Activated T-helper 1 cell treated with anti-CD3 and anti-CD28 coated beads, Interleukin-2, amount 50 U/mL, for 16 hours (primary cell): ENCODE results near the gene NPHS2.

Experiments used
- DNase-seq, 2 donors: peaks; one replicate each; pipeline ENCODE4 v3.0.0-alpha.2; 2020; ENCODE audit warnings: low read depth in 1 of 2, low spot score in 1 of 2

Gene NPHS2

DNA sequence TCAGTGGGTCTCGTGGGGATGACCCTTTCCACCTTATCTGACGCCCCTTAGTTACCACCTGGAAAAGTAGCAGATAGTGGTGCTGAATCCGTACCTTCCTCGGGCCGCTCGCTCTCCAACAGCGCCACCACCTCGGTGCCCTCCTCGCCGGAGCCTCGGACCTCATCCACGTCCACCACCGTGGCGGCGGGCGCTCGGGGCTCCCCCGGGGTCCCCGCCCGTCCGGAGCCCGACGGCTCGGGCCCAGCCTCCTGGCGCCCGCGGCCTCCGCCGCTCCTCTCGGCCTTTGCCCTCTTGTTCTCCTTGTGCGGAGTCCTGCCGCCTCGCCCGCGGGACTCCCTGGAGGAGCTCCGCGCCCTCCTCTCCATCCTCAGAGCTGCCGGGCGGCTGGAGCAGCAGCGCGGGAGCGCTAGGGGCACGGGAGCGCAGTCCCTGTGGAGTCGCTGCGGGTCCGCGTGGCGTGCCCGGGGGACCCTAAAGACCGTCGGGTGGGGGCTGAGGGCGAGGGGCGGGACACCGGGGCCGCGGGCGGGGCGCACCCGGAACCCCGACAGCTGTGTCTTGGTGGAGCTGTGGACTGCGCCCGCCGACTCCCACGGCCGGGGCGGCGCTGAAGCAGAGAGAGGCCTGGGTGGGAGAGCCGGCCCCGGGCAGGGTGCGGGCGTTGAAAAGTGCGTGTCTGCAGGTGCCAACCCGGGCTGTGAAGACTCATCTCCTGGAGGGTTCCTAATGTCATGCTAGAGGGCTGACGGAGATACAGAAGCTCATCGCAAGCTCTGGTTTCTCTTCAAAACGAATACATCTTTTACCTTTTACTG lies at the start of gene NPHS2:
NPHS2 (minus strand) TSS at position 452 of the 818 bp plus-strand sequence; CDS start at position 368, 84 bp downstream.
- no peak for DNase-seq

DNA sequence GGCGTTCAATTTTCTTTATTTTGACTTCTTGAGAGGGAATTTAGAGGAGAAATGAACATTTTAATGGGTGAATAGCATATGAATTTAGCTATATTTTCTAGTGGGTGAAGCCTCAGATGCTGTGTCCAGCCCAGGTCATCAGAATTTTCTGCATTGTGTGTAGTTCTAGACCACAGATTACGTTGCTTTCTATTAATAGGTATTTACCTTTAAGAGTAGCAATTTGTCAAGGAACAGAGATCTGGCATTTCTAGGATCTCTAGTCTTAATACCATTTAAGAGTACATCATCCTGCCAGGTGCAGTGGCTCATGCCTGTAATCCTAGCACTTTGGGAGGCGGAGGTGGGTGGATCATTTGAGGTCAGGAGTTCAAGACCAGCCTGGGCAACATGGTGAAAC lies 36.6 kb upstream of the NPHS2 start:
- DNase-seq, result no peak

DNA sequence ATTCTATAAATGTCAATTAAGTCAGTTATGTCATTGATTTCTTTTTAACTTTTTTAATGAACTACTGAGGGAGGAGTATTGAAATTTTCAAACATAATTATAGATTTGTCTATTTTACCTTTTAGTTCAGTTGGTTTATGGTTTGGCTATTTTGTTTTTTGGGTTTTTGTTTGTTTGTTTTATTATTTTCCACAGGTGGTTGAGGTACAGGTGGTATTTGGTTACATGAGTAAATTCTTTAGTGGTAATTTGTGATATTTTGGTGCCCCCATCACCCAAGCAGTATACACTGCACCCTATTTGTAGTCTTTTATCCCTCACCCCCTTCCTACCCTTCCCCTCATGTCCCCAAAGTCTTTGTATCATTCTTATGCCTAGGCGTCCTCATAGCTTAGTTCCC lies 25.3 kb upstream of the NPHS2 start:
- DNase-seq, result no peak

DNA sequence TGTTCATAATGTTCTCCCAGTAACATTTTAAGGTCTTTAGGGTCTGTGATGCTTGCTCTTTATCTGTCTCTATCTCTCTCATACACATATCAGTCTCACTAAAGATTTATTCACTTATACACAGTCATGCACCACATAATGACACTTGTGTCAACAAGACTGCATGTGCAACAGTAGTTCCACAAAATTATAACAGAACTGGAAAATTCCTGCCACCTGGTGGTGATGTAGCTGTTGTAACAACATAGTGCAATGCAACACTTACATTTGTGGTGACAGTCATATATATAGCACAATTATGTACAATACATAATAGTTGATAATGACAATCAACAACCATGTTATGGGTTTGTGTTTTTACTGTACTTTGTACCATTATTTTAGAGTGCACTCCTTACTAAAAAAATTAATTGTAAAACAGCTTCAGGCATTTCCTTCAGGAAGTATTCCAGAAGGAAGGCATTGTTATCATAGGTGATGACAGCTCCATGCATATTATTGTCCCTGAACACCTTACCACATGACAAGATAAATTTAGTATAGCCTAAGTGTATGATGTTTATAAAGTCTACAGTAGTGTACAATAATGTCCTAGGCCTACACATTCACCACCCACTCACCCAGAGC lies 24.0 kb upstream of the NPHS2 start:
- no peak for DNase-seq

DNA sequence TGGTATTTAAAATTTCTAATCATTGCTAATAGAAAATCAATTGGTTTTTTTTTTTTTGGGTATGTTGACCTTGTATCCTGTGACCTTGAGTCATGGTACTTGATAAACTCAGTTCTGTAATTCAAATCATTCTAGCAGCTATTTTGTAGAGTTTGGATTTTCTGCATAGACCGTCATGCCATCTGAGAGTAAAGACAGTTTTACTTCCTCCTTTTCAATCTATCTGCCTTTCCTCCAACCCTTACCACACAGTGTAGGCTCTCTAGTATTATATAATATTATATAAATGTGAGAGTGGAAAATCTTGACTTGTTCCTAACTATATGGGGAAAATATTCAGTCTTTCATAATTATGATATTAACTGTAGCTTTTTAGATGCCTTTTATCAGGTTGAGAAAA lies 22.9 kb upstream of the NPHS2 start:
- DNase-seq, result no peak

DNA sequence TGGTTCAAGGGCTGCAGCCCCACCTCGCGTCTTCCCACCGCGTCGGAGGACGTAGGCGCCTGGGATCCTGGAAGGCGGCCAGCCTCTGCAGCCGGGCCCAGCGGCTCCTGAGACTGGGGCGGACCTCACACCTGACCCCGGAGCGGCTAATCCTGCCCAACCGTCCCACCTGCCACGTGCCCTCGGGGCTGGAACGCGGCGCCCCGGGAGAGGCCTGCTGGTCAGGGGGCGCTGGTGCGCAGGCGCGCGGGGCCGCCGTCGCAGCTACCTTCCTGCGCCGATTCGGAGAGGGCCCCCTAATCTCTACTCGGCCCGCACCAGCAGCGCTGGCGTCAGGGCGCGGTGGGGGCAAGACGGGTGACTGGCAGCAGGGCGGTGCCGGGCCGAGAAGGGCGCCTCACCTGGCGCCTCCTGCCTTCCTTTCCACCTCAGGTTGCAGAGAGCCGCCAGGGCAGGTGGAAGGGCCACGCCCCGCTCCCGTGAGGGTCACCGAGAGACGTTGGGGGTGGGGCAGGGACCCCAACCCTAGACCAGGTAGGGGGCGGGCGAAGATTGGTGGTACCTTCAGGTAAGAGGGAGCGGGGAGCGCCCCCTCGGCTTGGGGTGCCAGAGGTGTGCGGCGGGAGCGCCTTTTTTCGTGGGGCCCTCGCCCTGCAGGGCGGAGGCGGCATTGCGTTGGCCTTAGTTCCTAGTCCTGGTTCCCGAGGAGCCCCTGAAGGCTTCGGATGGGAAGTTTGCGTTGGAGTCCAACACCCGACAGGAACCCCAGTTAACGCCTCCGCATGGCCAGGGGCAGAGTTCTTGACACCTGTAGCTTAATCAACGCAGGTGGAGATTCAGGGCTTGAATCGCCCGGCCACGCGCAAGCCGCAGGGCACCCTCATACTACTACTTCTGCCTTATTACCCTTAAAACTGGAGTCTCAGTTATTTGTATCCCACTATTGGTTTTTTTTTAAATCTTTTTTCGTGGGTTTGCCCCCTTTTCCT lies 16.1 kb upstream of the NPHS2 start, which contains the start of gene TDRD5:
TDRD5 (plus strand) TSS at position 241 of the 989 bp plus-strand sequence. CDS start 784 bp downstream, outside the sequence.
- DNase-seq, result no peak

DNA sequence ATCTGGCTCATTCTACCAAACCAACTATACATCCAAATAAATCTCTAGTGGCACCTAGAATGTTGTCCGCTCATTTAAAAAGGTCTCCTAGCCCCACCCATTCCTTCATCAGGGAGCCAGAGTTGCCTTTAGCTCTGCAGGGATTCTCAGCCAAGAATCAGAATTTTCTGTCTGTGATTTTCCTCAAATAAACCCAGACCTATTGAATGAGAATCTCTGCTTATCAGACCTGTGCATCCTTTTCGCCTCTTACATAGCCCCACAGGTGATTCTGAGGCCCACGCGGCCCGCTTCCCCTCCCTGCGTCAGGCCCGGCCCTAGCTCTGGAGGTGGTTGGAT lies 15.5 kb upstream of the NPHS2 start:
- no peak for DNase-seq

DNA sequence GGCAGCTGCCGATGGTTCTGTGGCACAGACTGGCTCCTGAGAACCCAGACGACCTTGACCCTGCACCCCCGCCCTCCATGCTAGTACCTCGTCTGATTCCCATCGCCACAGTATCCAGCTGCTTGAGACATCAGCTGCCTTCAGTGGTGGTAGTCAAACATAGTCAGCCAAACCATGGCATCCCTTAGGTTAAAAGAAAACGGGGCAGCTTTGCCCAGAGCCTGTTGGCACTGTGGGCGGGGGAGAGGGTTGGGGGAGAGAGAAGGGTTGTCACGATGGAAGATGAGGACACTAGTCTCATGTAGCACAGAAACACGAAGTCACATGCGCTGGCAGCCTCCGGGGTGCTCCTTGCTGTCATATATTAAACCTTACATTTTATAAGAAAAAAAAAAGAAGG lies 14.9 kb upstream of the NPHS2 start:
- no peak for DNase-seq

DNA sequence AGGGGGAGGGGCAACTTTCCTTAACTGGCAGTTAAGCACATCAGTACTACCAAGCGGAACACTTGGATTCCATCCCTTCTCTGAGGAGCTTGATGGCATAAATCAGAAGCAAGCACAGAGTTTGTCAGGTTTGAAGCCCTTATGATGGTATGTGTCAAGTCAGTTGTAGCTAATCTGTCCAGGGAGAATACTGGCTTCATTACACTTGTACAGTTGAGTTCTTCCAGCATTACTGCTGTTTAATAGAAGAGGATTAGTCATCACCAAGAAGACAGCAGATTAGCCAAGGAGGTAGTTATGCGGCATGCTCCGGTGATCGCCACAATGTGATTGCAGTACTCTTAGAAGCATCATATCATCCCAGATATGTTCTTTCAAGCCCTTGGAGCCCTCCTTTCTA lies 13.8 kb upstream of the NPHS2 start:
- DNase-seq, result no peak

DNA sequence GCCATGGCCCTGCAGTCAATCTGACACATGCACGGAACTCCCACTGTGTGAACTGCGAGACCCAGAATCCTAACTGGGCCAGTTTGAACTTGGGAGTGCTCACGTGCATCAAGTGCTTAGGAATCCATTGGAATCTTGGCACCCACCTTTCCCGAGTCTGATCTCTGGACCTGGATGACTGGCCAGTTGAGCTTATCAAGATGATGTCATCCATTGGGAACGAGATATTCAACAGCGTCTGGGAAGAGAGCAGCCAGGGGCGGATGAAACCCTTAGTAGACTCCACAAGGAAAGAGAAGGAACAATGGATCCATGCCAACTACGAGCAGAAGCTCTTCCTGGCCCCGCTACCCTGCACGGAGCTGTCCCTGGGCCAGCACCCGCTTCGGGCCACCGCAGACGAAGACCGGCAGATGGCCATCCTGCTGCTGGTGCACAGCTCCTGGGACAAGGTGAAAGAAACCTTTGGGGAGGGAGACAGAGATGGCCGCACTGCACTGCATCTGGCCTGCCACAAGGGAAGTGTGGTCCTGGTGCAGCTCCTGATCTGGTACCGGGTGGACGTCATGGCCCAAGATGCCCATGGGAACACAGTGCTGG lies 12.8 kb upstream of the NPHS2 start:
- no peak for DNase-seq

DNA sequence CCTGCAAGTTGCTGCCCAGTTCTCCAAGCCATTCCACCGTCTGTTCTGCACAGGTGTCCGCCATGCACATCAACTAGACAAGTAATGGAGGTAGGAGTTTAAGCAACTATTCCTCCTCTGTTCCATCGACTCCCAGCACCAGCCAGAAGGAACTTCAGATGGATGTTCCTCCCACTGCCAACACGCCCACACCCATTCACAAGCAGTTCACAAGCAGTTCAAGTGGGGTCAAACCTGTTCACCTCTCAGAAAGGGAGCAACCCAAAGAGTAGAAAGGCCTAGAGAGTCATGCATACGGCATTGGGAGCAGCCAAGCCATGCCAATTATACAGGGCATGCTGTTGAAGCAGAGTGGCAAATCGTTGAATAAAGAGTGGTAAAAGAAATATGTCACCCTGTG lies 11.6 kb upstream of the NPHS2 start:
- no peak for DNase-seq

DNA sequence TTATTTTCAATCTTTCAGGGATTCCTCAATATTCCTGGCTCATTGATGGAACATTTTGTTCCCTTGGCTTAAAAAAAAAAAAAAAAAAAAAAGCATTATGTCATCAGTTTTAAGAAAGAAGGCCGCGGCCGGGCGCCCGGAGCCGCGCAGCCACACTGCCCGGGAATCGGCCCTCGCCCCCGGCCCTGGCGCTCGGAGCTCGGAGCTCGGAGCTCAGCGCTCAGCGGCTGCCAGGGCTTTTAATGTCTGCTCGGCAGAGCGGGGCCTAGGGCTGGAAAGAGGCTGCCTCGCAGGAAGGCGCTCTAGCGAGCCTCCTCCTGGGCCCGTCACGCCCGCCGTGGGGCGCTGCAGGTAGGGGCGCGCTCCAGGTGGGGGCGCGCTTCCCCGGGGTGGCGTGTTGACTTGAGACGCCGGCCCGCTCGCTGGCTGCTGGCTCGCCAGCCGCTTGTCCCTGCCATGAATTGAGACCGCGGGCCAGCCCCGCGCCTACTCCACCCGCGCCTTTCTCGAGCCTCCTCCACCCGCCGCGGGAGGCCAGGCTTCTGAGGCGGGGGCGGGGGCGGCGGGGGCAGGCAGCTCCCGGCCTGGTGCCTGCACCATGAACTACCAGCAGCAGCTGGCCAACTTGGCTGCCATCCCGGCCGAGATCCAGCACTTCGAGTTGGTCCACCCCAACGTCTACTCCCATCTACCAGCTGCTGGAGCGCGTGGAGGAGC lies 10.5 kb upstream of the NPHS2 start:
- no peak for DNase-seq

DNA sequence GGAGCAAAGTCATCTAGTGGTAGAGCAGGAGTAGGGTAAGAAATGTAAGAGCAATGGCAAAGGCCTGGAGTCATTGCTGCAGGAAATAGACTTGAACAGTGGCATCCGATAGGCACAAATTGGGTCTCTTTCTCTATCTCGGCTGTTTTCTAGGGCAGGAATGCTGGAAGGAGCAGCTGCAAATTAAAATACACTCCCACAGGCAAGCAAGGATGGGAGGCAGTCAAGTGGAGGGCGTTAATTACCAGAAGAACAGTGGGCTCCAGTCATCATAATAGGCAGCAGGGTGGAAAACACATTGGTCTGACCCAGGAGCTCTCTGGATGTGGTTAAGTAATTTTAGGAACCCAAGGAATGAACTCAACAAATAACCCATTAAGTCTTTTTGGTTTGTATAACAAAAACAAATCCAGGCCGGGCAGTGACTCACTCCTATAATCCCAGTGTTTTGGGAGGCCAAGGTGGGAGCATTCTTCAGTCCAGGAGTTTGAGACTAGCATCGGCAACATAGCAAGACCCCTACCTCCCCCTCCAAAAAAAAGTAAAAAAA lies 8.1 kb upstream of the NPHS2 start:
- DNase-seq, result no peak

DNA sequence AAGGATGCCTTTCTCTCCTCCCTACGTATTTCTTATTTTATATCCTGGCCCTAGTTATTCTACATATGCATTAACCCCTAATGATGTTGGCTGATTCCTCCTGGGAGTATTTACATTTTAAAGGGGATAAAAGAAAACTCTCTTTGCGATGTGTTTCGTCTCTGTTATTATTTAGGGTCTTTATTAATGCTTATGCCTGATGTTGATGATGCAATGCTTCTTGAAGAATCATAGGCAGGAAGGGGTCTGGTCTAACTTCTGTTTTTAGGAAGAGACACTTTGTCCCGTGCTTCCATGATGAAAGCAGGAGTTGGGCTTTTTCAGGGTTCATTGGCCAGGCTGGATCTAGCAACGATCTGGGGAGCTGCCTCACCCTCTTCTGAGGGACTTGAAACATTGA lies 761 bp upstream of the NPHS2 start:
- no peak for DNase-seq

DNA sequence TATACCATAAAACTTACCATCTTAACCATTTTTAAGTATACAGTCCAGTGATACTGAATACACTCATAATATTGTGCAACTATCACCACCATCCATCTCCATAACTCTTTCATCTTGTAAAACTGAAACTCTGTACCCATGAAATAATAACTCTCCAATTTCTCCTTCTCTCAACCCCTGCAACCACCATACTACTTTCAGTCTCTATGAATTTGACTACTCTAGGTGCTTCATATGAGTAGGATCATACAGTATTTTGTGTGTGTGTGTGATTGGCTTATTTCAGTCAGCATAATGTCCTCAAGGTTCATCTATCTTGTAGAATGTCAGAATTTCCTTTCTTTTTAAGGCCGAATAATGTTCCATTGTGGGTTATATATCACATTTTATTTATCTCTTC lies 17.7 kb downstream of the NPHS2 start:
- no peak for DNase-seq

DNA sequence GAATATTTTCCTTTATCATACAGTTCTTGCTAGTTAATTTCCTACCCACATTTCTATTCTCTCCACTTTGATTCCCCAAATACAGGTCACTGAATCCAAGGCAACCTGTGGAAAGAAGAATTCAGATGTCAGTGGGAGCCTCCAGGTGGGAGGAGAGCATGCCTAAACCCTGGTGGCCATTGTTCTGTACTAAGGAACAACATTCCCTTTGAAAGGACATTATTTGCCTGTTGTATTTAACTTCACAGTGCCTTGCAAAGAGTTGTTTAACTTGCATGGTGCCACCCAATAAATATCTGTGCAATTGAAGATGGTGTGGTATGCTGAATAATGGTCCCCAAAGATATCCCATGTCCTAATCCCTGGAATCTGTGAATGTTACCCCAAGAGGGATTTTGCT lies 21.3 kb downstream of the NPHS2 start:
- no peak for DNase-seq

DNA sequence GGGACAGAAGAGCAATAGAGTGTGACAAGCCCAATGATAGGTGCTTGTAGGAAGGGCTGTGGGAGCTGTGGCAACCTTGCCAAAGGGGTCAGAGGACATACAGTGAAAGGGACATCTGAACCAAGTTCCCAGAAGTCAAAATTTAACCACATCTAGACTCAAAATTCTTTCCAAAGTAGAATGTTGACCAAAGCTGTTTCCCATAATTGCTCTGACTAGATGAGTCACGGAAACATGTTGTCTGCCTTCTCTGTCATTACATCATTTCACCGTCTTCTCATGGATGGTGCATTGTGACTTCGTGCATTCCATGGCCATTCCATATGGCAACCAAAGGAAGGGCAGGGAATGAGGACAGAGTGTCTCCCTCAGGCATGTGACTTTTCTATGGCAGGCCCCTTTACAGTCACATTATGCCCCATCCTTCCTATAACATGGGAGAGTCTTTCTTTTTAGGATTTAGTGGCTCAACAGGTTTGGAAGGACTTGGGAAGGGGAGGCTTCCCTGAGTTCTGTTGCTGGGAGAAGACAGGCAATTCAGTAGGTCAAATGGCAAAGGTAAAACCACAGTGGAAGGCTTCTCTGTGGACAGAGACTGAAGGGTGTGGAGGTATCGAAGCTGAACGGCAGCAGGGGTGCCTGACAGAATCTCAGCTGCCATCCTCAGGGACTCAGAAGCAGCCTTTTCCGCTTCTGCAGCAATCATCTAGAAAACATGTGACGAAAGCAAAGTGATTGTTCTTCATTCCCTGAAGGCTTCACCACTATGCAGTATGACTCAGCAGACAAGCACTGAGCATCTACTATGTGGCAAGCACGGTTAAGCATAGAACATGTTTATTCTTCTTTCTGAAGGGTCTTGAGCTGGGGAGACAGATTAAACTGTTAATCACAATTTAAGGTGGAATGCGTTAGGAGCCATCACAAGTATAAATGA lies 24.7 kb downstream of the NPHS2 start:
- DNase-seq, result no peak

DNA sequence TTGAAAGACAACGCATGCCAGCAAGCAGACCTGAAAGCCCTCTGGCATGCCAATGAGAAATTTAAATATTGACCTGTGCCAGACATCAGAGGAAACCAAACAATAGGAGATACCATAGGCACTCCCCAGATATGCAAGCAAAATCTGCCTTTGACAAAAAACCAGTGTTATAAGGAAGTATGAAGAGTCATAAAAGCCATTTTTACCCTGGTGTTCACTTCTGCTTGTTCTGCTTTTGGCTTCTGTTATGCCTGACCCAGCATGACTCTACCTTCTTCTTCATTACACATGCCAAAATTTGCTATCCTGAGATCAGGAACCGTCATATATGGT lies 26.4 kb downstream of the NPHS2 start:
- DNase-seq, result no peak

DNA sequence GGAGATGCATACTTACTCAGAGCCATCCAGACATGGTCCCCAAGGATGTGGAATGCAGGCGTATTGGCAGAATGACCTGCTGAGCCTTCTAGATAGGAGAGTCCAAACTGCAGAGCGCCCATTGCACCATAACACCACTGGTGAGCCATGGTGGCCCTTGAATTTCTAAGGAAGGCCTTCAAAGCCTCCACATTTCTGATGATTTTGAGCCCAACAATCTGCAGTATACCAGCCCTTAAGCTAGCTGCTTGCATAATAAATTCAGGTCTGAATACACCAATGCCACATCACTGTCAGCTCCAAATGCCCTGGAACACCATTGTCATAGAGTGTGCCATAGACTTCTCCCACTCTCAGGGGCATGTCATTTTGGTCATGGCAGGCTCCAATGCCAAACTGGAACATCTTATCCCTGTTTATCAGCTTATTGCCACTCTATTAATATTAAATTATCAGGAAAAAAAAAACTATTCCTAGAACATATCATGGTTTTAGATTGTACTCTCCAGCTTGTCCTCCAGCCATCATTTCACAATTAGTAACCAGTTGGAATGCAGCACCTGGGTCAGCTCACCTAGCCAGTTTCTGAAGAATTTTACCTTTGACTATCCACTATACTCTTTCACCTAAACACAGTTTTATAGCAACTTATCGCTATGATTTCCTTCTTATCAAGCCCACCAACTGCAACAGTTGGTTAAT lies 26.9 kb downstream of the NPHS2 start:
- no peak for DNase-seq
